HCT116 (cell line): ENCODE measurements around the gene IL6ST. TPM values are rescaled to one million over a fixed set of nuclear protein-coding genes. Genes with fewer than 3 reads are reported as not detected.
A peak's percentile ranks its signal among the peaks of the same experiment; 100 is the strongest.

ENCODE experiments used
- ATAC-seq: fragments of 200-7000 bp; cut with Tn5 transposase; 2 replicates; pipeline ENCODE4 v1.9.1; 2020; ENCODE audit warnings: mild to moderate bottlenecking, moderate library complexity
- BruUV-seq: library from RNA; stranded (reverse); fragments of 400-500 nt; replicated peaks from 2 replicates; lab custom pipeline; 2021; lab: Mats Ljungman, UMichigan
- CTCF ChIA-PET: fragments of 300-600 bp; sonication (Branson Sonifier 250); formaldehyde crosslinking; loops from one replicate; lab custom pipeline; 2021; ENCODE audit warnings: antibody characterized with exemption; lab: Charles Lee
- POLR2A ChIA-PET: fragments of 300-600, 350-600 bp; sonication (Branson Sonifier 250); formaldehyde crosslinking; loops from one replicate; lab custom pipeline; 2021; ENCODE audit warnings: antibody characterized with exemption; lab: Charles Lee
- RAD21 ChIA-PET, 2 experiments: fragments of 300-600 bp; sonication (Branson Sonifier 250); formaldehyde crosslinking; loops; one replicate each; lab custom pipeline; 2023; ENCODE audit warnings: low total read pairs in 2 of 2; ENCODE audit not compliant: uncharacterized antibody in 2 of 2, unreplicated experiment in 2 of 2, low non-redundant PET in 1 of 2; lab: Charles Lee
- DNase-seq: peaks from one replicate; pipeline ENCODE4 v3.0.0-alpha.2; 2010; ENCODE audit warnings: low read depth, low spot score
- H2AFZ ChIP-seq: fragments of 200-600 bp; shearing (Covaris generic), sonication (generic); 2 replicates; pipeline ENCODE4 v1.6.1; 2017; ENCODE audit warnings: low read depth, mixed run types, mixed read lengths, antibody characterized with exemption, low read length; ENCODE audit not compliant: poor library complexity, severe bottlenecking
- H3K27ac ChIP-seq: 2 replicates; pipeline ENCODE4 v1.5.1; 2012; ENCODE audit warnings: low read depth, low read length
- H3K27me3 ChIP-seq: fragments of 200-600 bp; sonication (generic); 2 replicates; pipeline ENCODE4 v1.6.1; 2016; ENCODE audit warnings: mixed run types, low read length, mixed read lengths; ENCODE audit not compliant: insufficient read depth
- H3K36me3 ChIP-seq, 2 experiments: fragments of 200-500 bp in 1 of 2; fragments of 200-600 bp in 1 of 2; sonication (Bioruptor generic) in 1 of 2; sonication (generic) in 1 of 2; 2 replicates each; pipeline versions ENCODE4 v1.5.1 to v1.6.1; 2014 to 2016; ENCODE audit warnings: low read length in 2 of 2, inconsistent platforms in 1 of 2, mixed read lengths in 1 of 2, mixed run types in 1 of 2; ENCODE audit not compliant: insufficient read depth in 2 of 2, control insufficient read depth in 1 of 2
- H3K4me1 ChIP-seq, 2 experiments: fragments of 200-600 bp in 1 of 2; sonication (generic) in 1 of 2; 2 replicates each; pipeline versions ENCODE4 v1.5.1 to v1.6.1; 2012 to 2017; ENCODE audit warnings: low read length in 2 of 2, inconsistent platforms in 1 of 2, mild to moderate bottlenecking in 1 of 2, mixed read lengths in 1 of 2, mixed run types in 1 of 2, moderate library complexity in 1 of 2; ENCODE audit not compliant: insufficient read depth in 2 of 2, control insufficient read depth in 1 of 2
- H3K4me2 ChIP-seq: fragments of 200-600 bp; sonication (generic); 2 replicates; pipeline ENCODE4 v1.6.1; 2017; ENCODE audit warnings: mixed run types, low read length, mixed read lengths
- H3K4me3 ChIP-seq, 2 experiments: fragments of 200-600 bp in 1 of 2; sonication (generic) in 1 of 2; replicated peaks in 1 of 2; 2 replicates each; pipeline ENCODE4 v1.5.1; 2011 to 2016; ENCODE audit warnings: low read length in 2 of 2, control low read depth in 1 of 2, low read depth in 1 of 2, mild to moderate bottlenecking in 1 of 2, mixed read lengths in 1 of 2, mixed run types in 1 of 2
- H3K79me2 ChIP-seq: fragments of 200-600 bp; sonication (generic); 2 replicates; pipeline ENCODE4 v1.6.1; 2017; ENCODE audit warnings: mild to moderate bottlenecking, mixed run types, low read length, moderate library complexity, mixed read lengths; ENCODE audit not compliant: insufficient read depth
- H3K9ac ChIP-seq: fragments of 200-600 bp; sonication (generic); 2 replicates; pipeline ENCODE4 v1.6.1; 2016; ENCODE audit warnings: low read length, mixed read lengths
- H3K9me2 ChIP-seq: fragments of 200-600 bp; sonication (generic), shearing (Covaris generic); 2 replicates; pipeline ENCODE4 v1.6.1; 2017; ENCODE audit warnings: mixed run types, mild to moderate bottlenecking, moderate library complexity; ENCODE audit not compliant: insufficient read depth
- H3K9me3 ChIP-seq, 2 experiments: fragments of 200-500 bp in 1 of 2; fragments of 200-600 bp in 1 of 2; sonication (Bioruptor generic) in 1 of 2; sonication (generic) in 1 of 2; 2 replicates each; pipeline ENCODE4 v1.6.1; 2014 to 2017; ENCODE audit warnings: low read length in 2 of 2, mixed read lengths in 2 of 2, inconsistent platforms in 1 of 2, low read depth in 1 of 2, mild to moderate bottlenecking in 1 of 2, mixed run types in 1 of 2, moderate library complexity in 1 of 2; ENCODE audit not compliant: control insufficient read depth in 1 of 2, insufficient read depth in 1 of 2
- H4K20me1 ChIP-seq: fragments of 200-600 bp; sonication (generic), shearing (Covaris generic); 2 replicates; pipeline ENCODE4 v1.6.1; 2017; ENCODE audit warnings: mixed run types, mild to moderate bottlenecking, moderate library complexity; ENCODE audit not compliant: insufficient read depth
- ATF3 ChIP-seq: IDR thresholded peaks from 2 replicates; pipeline ENCODE4 v1.6.1; 2012
- ELF1 ChIP-seq: IDR thresholded peaks from 2 replicates; pipeline ENCODE4 v1.6.1; 2012; ENCODE audit warnings: low read depth, borderline replicate concordance
- EZH2 ChIP-seq: fragments of 200-600 bp; sonication (generic); IDR thresholded peaks from 2 replicates; pipeline ENCODE4 v1.6.1; 2017; ENCODE audit warnings: antibody characterized with exemption, mixed run types
- EZH2phosphoT487 ChIP-seq: fragments of 200-600 bp; IDR thresholded peaks from 2 replicates; pipeline ENCODE4 v1.6.1; 2018; ENCODE audit warnings: antibody characterized with exemption, borderline replicate concordance
- FOSL1 ChIP-seq: IDR thresholded peaks from 2 replicates; pipeline ENCODE4 v1.6.1; 2012; ENCODE audit warnings: low read depth
- SP1 ChIP-seq: IDR thresholded peaks from 2 replicates; pipeline ENCODE4 v1.6.1; 2012; ENCODE audit warnings: low read depth
- YY1 ChIP-seq: IDR thresholded peaks from 2 replicates; pipeline ENCODE4 v1.6.1; 2011; ENCODE audit warnings: low read length, low read depth, moderate library complexity, mild to moderate bottlenecking; ENCODE audit not compliant: insufficient replicate concordance; ENCODE audit errors: extremely low read depth
- intact Hi-C: fragments of 100-400 bp; cut with micrococcal nuclease; formaldehyde crosslinking; loops from 2 replicates; pipeline ENCODE4 v1.10.0; 2022
- total RNA-seq: library from RNA; stranded (reverse); gene quantifications from one replicate; pipeline ENCODE4 v1.2.1, GENCODE V29; 2021; ENCODE audit not compliant: unreplicated experiment

Gene IL6ST
- total RNA-seq, 1 experiment from 2014 or later: 26.5 TPM

- no peak for TF ChIP-seq YY1
- no peak for TF ChIP-seq ATF3
- no peak for TF ChIP-seq ELF1
Observed at GRCh38 chr5:56026863-56027300, 32.1 kb upstream of the IL6ST start (continued).

GRCh38 chr5:56025151-56025885, 30.6 kb upstream of the IL6ST start:
- Histone ChIP-seq H4K20me1 (no peaks in the 10 kb centered on the region), H3K9ac (no peak overlapping the region), H3K4me2 (no peak overlapping the region), H3K27me3 (no peaks in the 10 kb centered on the region), H3K27ac (no peak overlapping the region), H3K9me2 (no peaks in the 10 kb centered on the region), H3K4me1 (no peaks in the 10 kb centered on the region), H2AFZ (peak overlapping the region; percentile 36), H3K4me3 (no peak overlapping the region), H3K9me3 (no peaks in the 10 kb centered on the region), H3K36me3 (no peaks in the 10 kb centered on the region), H3K79me2 (no peaks in the 10 kb centered on the region)
- TF ChIP-seq ELF1 (no peak), EZH2phosphoT487 (no peak), EZH2 (no peak), ATF3 (no peak), SP1 (no peak), FOSL1 (no peak)
- no peak for ATAC-seq
- ChIA-PET CTCF (no interaction called here), RAD21 (interaction anchor here in 1 of 2 experiments (0.7 kb wide), 1 partner anchor 17 kb away, joined by 3 read pairs; no protein-coding TSS in a partner anchor), POLR2A (no interaction called here)
- no peak for DNase-seq
- BruUV-seq: no TSS peak
- intact Hi-C loops: no loop called here
